Measurements from ENCODE around the gene ADORA3.

Gene ADORA3

DNA sequence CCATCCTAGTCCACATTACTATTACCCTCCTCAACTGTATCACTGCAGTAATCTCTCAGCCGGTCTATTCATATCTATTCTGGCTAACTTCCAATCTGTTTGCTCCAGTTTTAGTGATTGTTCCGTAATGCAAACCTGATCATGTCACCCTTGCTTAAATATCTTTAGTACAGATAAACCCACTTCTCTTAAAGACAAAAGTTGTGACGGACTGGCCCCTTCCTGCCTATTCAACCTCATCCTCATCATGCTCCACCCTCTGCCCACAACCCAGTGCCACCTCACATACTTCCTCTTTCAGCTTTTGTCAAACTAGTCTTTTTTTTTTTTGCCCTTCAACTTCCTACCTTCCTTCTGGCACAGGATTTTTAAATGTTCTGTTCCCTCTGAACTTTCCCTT is 32.4 kb downstream of the ADORA3 start:
- H3K4me3 Mint-ChIP-seq, result no peak overlapping the region
- no peak overlapping the region for H3K27ac Mint-ChIP-seq
- peaks cover 9% of the 10 kb centered on the region for H3K36me3 Mint-ChIP-seq (ENCODE audit: low read depth)
- H3K27me3 Mint-ChIP-seq (ENCODE audit: low read depth), result no peaks in the 10 kb centered on the region
- no peaks in the 10 kb centered on the region for H3K9me3 Mint-ChIP-seq
- no peaks in the 10 kb centered on the region for H3K4me1 Mint-ChIP-seq
- TF ChIP-seq, protein P1, sequence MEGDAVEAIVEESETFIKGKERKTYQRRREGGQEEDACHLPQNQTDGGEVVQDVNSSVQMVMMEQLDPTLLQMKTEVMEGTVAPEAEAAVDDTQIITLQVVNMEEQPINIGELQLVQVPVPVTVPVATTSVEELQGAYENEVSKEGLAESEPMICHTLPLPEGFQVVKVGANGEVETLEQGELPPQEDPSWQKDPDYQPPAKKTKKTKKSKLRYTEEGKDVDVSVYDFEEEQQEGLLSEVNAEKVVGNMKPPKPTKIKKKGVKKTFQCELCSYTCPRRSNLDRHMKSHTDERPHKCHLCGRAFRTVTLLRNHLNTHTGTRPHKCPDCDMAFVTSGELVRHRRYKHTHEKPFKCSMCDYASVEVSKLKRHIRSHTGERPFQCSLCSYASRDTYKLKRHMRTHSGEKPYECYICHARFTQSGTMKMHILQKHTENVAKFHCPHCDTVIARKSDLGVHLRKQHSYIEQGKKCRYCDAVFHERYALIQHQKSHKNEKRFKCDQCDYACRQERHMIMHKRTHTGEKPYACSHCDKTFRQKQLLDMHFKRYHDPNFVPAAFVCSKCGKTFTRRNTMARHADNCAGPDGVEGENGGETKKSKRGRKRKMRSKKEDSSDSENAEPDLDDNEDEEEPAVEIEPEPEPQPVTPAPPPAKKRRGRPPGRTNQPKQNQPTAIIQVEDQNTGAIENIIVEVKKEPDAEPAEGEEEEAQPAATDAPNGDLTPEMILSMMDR (IDR thresholded peaks at IDR 0.05; ENCODE audit: unreplicated experiment in 3 of 3), result no peak

DNA sequence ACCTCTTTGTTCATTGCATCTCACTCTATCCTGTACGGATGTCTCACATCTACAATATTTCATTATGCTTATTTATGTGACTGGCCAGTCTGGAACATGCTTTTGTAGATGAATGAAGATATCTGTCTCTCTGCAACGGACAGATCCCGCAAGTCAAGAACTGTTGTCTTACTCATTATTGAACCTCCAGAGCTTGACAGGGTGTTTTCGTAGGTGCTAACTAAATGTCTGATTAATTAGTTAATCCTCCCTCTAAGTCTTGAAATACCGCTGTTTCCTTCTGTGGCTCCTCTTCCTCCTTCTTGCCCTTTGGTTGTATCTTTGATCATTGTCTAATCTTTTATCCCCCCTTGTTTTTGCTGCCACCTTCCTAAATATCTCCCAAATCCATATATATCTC is 32.8 kb downstream of the ADORA3 start:
- Mint-ChIP-seq H3K4me1 (no peaks in the 10 kb centered on the region), H3K27me3 (ENCODE audit: low read depth) (no peaks in the 10 kb centered on the region), H3K36me3 (ENCODE audit: low read depth) (peaks cover 9% of the 10 kb centered on the region), H3K27ac (no peak overlapping the region), H3K9me3 (no peaks in the 10 kb centered on the region), H3K4me3 (no peak overlapping the region)
- TF ChIP-seq, protein P1 (IDR thresholded peaks at IDR 0.05; ENCODE audit: unreplicated experiment in 3 of 3), result no peak

DNA sequence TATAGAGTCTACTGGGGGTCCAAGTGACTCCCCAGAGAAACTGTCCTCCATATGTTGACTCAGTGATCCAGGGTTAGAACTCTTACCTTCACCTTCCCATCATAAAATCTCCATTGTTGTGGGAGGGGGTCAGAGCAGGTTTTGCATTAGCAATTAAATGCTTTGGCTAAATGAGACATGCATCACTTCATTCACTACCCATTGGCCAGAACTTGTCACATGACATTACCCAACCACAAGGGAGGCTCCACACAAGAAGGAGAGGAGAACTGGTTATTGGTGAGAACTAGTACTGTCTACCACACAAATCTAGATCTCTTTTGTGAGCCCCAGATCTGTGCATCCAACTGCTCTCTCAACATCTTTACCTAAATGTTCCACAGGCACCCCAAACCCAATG is 33.9 kb downstream of the ADORA3 start:
- Mint-ChIP-seq H3K4me1 (no peaks in the 10 kb centered on the region), H3K36me3 (ENCODE audit: low read depth) (peaks cover 16% of the 10 kb centered on the region), H3K9me3 (no peaks in the 10 kb centered on the region), H3K27ac (no peak overlapping the region), H3K27me3 (ENCODE audit: low read depth) (no peaks in the 10 kb centered on the region), H3K4me3 (no peak overlapping the region)
- TF ChIP-seq, protein P1 (IDR thresholded peaks at IDR 0.05; ENCODE audit: unreplicated experiment in 3 of 3), result no peak

DNA sequence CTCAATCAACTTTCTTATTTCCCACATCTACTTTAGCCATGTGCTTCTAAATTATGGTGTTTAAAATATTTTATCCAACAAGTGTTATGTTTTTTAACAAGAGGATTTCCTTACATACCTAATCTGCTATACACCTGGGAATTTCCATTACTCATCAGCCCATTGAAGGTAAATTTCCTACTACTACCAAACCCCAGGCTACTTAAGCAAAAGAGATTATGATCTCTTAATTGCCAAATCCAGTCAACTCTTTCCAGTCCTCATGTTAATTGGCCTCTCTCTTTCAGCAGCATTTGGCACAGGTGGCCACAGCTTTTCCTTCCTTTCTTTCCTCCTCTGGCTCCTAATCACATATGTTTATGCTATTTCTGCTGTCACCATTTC is 34.7 kb downstream of the ADORA3 start:
- Mint-ChIP-seq H3K27me3 (ENCODE audit: low read depth) (no peaks in the 10 kb centered on the region), H3K4me1 (no peaks in the 10 kb centered on the region), H3K36me3 (ENCODE audit: low read depth) (peaks cover 23% of the 10 kb centered on the region), H3K9me3 (no peaks in the 10 kb centered on the region), H3K4me3 (no peak overlapping the region), H3K27ac (no peak overlapping the region)
- TF ChIP-seq, protein P1 (IDR thresholded peaks at IDR 0.05; ENCODE audit: unreplicated experiment in 3 of 3), result no peak

DNA sequence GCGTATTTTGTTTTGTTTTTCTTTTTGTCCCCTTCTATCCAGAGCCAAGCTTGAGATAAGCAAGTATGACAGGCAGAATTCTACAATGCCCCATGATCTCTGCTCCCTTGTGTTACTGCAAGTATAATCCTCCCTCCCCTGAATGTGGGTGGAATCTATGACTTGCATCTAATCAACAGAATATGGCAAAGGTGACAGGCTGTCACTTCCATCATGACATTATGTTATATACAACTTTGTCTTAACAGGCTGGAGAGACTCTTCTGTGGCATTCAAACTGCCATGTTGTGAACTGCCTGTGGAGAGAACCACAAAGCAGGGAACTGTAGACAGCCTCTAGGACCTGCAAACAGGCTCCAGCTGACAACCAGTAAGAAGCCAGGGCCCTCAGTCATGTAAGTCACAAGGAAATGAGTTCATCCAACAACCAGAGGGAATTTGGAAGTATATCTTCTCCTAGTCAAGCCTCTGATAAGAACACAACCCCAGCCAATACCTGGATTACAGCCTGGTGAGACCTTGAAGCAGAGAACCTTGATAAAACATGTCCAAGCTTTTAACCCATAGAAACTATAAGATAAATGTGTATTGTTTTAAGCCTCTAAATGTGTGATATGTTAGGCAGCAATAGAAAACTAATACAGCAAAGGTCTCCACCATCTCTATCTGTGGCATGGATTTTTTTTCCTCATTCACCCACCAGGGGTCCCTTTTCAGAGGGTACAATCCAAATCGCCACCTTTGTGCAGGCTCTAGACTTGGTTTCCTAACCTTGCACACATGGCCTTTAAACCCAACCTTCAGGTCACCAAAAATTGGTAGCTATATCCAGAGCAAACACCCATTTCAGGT is 35.3 kb downstream of the ADORA3 start:
- Mint-ChIP-seq H3K9me3 (no peaks in the 10 kb centered on the region), H3K4me1 (peaks cover 4% of the 10 kb centered on the region), H3K27me3 (ENCODE audit: low read depth) (no peaks in the 10 kb centered on the region), H3K4me3 (no peak overlapping the region), H3K27ac (no peak overlapping the region), H3K36me3 (ENCODE audit: low read depth) (peaks cover 27% of the 10 kb centered on the region)
- TF ChIP-seq, protein P1 (IDR thresholded peaks at IDR 0.05; ENCODE audit: unreplicated experiment in 3 of 3), result no peak

DNA sequence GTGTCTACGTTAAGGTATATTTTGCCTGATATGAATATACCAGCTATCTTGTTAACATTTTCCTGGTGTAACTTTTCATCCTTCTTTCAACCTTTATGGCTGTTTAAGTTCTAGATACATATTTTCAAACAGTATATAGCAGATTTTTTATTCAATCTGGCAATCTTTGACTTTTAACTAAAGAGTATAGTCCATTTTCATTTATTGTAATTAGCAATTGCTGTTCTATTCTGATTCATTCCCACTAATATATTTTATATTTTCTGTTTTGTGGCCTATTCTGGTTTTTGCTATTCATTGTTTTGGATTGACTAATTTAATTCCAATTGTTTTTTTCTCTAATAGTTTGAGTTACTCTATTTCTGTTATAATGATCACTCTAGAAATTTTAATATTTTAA is 37.0 kb downstream of the ADORA3 start:
- Mint-ChIP-seq H3K9me3 (no peaks in the 10 kb centered on the region), H3K27ac (no peak overlapping the region), H3K4me1 (peaks cover 10% of the 10 kb centered on the region), H3K27me3 (ENCODE audit: low read depth) (no peaks in the 10 kb centered on the region), H3K4me3 (no peak overlapping the region), H3K36me3 (ENCODE audit: low read depth) (peaks cover 38% of the 10 kb centered on the region)
- TF ChIP-seq, protein P1 (IDR thresholded peaks at IDR 0.05; ENCODE audit: unreplicated experiment in 3 of 3), result no peak

All from nephron (organoid).